Ovary (tissue), 9 donors: ENCODE data around the gene DBF4. TPM values are rescaled to one million over a fixed set of nuclear protein-coding genes. Genes with fewer than 3 reads are reported as not detected.

Source experiments
- DNase-seq, 5 donors: peaks; one replicate each; pipeline ENCODE4 v3.0.0-alpha.2; 2019 to 2020
- H3K27ac ChIP-seq, 2 donors: fragments of 200-600 bp; one replicate each; pipeline versions ENCODE4 v1.5.1 to v1.8.0; 2019 to 2022
- H3K27me3 ChIP-seq: fragments of 200-600 bp; one replicate; pipeline ENCODE4 v1.8.0; 2022
- H3K36me3 ChIP-seq: fragments of 200-600 bp; sonication (generic); one replicate; pipeline ENCODE4 v1.5.1; 2019
- H3K4me1 ChIP-seq: one replicate; pipeline ENCODE4 v1.8.1; 2013; ENCODE audit warnings: mild to moderate bottlenecking, moderate library complexity; ENCODE audit not compliant: insufficient read depth
- H3K4me3 ChIP-seq: fragments of 200-600 bp; sonication (generic); one replicate; pipeline ENCODE4 v1.5.1; 2017
- H3K9me3 ChIP-seq, 2 donors: fragments of 200-600 bp in 1 of 2; sonication (generic) in 1 of 2; one replicate each; pipeline versions ENCODE4 v1.5.1 to v1.8.1; 2013 to 2019; ENCODE audit warnings: mild to moderate bottlenecking in 1 of 2, moderate library complexity in 1 of 2
- EP300 ChIP-seq: sonication (generic); formaldehyde crosslinking; IDR thresholded peaks from one replicate; pipeline ENCODE4 v1.6.1; 2017; ENCODE audit warnings: antibody characterized with exemption
- POLR2A ChIP-seq: fragments of 450-650 bp; IDR thresholded peaks from one replicate; pipeline ENCODE4 v1.6.1; 2017; ENCODE audit warnings: antibody characterized with exemption, mild to moderate bottlenecking, moderate library complexity
- WGBS, 3 donors: extraction: QIAGEN DNeasy Blood & Tissue Kit in 1 of 3; methylation state at CpG; one replicate each; pipeline versions ENCODE4 v1.1.5 to v1.1.7; 2013 to 2017; 5-methylcytosine and 5-hydroxymethylcytosine counted together
- intact Hi-C, 4 donors: fragments of 100-400 bp; cut with DNase I; formaldehyde crosslinking; loops; one replicate each; pipeline versions ENCODE4 v1.11.0 to v1.15.1; 2022 to 2023
- polyA plus RNA-seq, 2 donors: library from polyadenylated mRNA; stranded (reverse); fragments of 200-250 nt in 1 of 2; fragments of 350-450 nt in 1 of 2; fragmentation: Illumina TruSeq in 1 of 2; extraction: RNeasy Lipid Tissue Mini Kit (QIAGEN cat#74804) in 1 of 2; gene quantifications; one replicate each; pipeline ENCODE4 v1.2.3, GENCODE V29; 2013 to 2014
- total RNA-seq, 7 donors: library from RNA; depleted of rRNA in 2 of 7; stranded (reverse); fragments of >200 nt in 2 of 7; fragmentation: NEBNext Ultra II Directional in 3 of 7; extraction: Animal tissue kit (Norgen Biotek cat#: 25700) in 3 of 7; gene quantifications; one replicate each; pipeline versions ENCODE4 v1.1.0 to v1.2.4, GENCODE V29; 2016 to 2023
- TF ChIP-seq, protein P1 (sequence below), 3 donors: fragments of 450-650 bp in 2 of 3; fragments of 200-600 bp in 1 of 3; IDR thresholded peaks; one replicate each; pipeline versions ENCODE4 v1.5.1 to v1.8.0; 2016 to 2022; ENCODE audit warnings: antibody characterized with exemption in 3 of 3, mild to moderate bottlenecking in 1 of 3
- donor health status: DM: no; HTN: no; CAD: no; lungs with moderate emphysema.
- donor health status: DM: no; HTN: no; CAD: no.
- donor health status: Bipolar disorder and iron deficiency.
- donor health status: DM: yes; HTN: yes; CAD: no.
- donor health status: DM: no; HTN: no; CAD: no.
- donor health status: DM: yes; HTN: yes; CAD: no.

The DBF4 gene
- total and polyA plus RNA-seq, 9 donors: 5.4 to 18.3 (median 12.0) TPM

DNA sequence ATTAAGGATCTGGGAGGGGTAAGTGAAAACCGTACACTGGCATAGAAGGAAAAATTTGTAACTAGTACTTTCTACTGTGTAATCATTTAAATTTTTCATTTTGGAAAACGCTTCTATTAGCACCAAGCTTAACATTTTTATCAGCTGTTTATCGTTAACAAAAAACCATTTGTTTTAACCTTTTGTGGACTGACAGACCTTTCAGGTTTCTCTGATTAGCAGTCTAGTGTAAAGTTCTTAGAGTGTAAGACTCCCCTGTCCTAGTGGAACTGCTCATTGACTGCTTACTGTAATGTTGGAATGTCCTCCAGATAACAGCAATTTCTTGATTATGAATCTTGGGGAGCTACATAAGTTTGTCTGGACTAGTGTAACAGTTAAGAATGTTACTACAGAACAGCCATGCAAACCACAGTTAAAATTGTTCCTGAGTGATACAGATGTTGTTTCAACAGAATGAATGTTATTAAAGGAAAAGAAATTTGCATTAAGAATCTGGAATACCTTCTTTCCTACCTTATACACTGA, 2.0 kb downstream of the DBF4 start:
- H3K27ac ChIP-seq: no peak overlapping the region
- DNase-seq: no peak
- H3K36me3 ChIP-seq: no peaks in the 10 kb centered on the region
- H3K4me1 ChIP-seq: peaks cover 3% of the 10 kb centered on the region
- H3K9me3 ChIP-seq: no peaks in the 10 kb centered on the region
- H3K4me3 ChIP-seq: no peak overlapping the region
- TF ChIP-seq EP300 (no peak), POLR2A (no peak)
- TF ChIP-seq, protein P1, sequence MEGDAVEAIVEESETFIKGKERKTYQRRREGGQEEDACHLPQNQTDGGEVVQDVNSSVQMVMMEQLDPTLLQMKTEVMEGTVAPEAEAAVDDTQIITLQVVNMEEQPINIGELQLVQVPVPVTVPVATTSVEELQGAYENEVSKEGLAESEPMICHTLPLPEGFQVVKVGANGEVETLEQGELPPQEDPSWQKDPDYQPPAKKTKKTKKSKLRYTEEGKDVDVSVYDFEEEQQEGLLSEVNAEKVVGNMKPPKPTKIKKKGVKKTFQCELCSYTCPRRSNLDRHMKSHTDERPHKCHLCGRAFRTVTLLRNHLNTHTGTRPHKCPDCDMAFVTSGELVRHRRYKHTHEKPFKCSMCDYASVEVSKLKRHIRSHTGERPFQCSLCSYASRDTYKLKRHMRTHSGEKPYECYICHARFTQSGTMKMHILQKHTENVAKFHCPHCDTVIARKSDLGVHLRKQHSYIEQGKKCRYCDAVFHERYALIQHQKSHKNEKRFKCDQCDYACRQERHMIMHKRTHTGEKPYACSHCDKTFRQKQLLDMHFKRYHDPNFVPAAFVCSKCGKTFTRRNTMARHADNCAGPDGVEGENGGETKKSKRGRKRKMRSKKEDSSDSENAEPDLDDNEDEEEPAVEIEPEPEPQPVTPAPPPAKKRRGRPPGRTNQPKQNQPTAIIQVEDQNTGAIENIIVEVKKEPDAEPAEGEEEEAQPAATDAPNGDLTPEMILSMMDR (IDR thresholded peaks at IDR 0.05): no peak
- intact Hi-C loops: no loop called here
- H3K27me3 ChIP-seq: no peaks in the 10 kb centered on the region
- 36 to 49% (median 41%) methylated on average over 3 of the region's 3 CpGs for WGBS, 3 donors

DNA sequence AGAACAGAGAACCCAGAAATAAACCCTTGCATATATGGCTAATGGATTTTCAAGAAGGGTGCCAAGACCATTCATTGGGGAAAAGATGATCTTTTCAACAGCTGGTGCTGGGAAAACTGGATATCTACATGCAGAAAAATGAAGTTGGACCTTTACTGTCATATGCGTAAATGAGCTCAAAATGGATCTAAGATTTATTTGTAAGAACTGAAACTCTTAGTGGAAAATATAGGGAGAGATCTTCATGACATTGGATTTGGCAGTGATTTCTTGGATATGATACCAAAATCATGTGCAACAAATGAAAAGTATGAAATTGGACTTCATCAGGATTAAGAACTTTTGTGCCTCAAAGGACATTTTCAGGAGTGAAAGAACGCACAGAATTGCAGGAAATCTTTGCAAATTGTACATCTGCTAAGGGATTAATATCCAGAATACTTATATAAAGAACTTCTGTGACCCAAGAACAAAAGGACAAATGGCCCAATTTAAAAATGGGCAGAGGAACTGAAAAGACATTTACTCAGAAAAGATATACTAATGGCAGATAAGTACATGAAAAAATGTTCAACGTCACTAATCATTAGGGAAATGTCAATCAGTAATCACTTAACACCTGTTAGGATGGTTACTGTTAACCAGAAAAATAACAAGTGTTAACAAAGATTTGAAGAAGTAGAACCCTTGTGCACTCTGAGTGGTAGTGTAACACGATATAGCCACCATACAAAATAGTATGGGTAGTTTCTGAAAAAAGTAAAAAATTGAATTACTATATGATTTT, 6.1 kb downstream of the DBF4 start:
- Histone ChIP-seq H3K27me3 (no peaks in the 10 kb centered on the region), H3K4me3 (no peak overlapping the region), H3K27ac (no peak overlapping the region), H3K9me3 (no peaks in the 10 kb centered on the region), H3K36me3 (no peaks in the 10 kb centered on the region), H3K4me1 (peaks cover 3% of the 10 kb centered on the region)
- 93 to 95% (median 94%) methylated on average over 4 of the region's 4 CpGs for WGBS, 3 donors
- DNase-seq: no peak
- TF ChIP-seq, protein P1 (IDR thresholded peaks at IDR 0.05): no peak
- TF ChIP-seq POLR2A (no peak), EP300 (no peak)
- intact Hi-C loops: loop anchor here in 1 of 4 donors (5.0 kb wide), 1 partner anchor 365 kb away; no protein-coding TSS in a partner anchor

DNA sequence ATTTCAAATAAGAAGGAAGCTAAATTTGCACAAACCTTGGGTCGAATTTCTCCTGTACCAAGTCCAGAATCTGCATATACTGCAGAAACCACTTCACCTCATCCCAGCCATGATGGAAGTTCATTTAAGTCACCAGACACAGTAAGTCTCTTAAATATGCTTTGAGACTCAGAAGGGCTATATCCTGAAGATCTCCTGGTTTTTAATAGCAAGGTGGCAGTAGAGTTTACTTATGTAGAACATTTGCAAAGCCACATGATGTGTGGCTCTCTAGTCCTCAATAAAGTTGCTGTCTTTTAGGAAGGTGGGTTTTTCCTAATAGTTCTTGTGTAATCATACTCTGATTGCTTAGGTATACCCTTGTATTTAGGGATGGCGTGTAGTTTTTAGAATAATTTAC, 8.7 kb downstream of the DBF4 start:
- no peaks in the 10 kb centered on the region for H3K9me3 ChIP-seq
- no peaks in the 10 kb centered on the region for H3K4me1 ChIP-seq
- no peak overlapping the region for H3K4me3 ChIP-seq
- no peaks in the 10 kb centered on the region for H3K27me3 ChIP-seq
- TF ChIP-seq, protein P1 (IDR thresholded peaks at IDR 0.05): no peak
- no peak for TF ChIP-seq EP300
- no peak for TF ChIP-seq POLR2A
- no peaks in the 10 kb centered on the region for H3K36me3 ChIP-seq
- DNase-seq: no peak
- intact Hi-C loops: no loop called here
- 61 to 79% (median 70%) methylated on average over 2 of the region's 2 CpGs for WGBS, 3 donors
- H3K27ac ChIP-seq: no peak overlapping the region

DNA sequence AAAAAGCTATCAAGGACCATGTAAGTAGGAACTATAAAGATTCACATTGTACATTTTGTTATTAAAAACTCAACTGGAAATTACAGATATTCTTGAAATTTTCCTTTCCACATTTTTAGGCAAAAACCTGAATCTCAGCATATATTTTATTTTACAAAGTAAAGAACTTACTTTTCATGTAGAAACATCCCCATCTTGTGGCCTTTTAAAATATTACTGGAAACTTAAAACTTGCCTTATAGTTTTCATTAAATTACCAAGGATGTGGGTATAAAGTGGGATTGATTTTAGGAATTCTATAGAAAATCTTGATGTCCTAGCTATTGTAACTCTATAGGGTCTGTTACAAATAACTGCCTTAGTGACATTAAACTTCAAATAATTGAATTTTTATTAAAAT, 10.6 kb downstream of the DBF4 start:
- Histone ChIP-seq H3K36me3 (no peaks in the 10 kb centered on the region), H3K4me1 (no peaks in the 10 kb centered on the region), H3K9me3 (no peaks in the 10 kb centered on the region), H3K27me3 (no peaks in the 10 kb centered on the region), H3K4me3 (no peak overlapping the region), H3K27ac (no peak overlapping the region)
- DNase-seq: no peak
- TF ChIP-seq POLR2A: no peak
- intact Hi-C loops: no loop called here

DNA sequence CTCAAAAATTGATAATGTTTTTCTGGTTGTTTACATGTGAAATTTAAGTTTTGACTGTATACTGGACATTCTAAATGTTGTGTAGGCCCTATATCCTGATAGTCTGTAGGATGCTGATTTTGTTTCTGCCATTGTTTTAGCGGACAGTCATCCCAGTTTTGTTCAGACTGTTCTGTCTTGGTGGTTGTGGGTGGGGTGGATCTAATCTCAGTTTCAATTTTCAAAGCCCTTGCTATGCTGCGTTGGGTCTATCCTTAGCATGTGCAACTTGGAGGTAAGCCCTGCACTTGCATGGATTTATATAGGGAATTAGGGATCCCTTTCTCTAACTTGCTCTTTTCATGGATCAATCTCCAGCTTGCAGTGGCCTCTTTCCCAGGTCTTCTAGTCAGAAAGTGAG, 19.1 kb downstream of the DBF4 start:
- WGBS, 3 donors: 95 to 98% (median 95%) methylated on average over 2 of the region's 2 CpGs
- Histone ChIP-seq H3K36me3 (no peaks in the 10 kb centered on the region), H3K27ac (no peak overlapping the region), H3K4me1 (no peaks in the 10 kb centered on the region), H3K9me3 (no peaks in the 10 kb centered on the region), H3K27me3 (no peaks in the 10 kb centered on the region), H3K4me3 (no peak overlapping the region)
- DNase-seq: no peak
- intact Hi-C loops: no loop called here
- TF ChIP-seq POLR2A: no peak
- TF ChIP-seq EP300: no peak
- TF ChIP-seq, protein P1 (IDR thresholded peaks at IDR 0.05): no peak
